ENCODE data around the gene GFI1.

The GFI1 gene

DNA sequence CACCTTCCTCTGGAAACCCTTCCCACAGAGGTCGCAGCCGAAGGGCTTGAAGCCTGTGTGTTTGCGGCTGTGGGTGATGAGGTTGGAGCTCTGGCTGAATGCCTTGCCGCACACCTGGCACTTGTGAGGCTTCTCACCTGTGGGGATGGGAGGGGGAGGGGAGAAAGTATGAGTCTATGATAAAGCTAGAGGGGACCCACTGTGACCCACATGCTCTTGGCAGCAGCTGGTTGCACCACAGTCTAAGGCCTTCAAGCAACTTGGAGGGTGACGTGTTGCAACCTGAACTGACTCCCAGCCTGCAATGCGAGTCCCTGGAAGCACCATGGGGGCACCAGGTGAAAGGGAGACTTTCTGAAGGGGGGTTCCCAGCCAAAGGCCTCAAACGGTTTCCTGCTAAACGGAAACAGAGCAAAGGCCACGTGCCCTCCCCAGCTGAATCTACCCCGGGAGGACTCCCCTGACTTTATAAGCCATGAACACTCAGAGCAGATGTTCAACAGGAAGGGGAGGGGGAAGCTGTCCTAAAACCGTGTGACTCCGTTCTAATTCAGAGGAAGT, 10.6 kb downstream of the GFI1 start:
- DNase-seq: no peak

DNA sequence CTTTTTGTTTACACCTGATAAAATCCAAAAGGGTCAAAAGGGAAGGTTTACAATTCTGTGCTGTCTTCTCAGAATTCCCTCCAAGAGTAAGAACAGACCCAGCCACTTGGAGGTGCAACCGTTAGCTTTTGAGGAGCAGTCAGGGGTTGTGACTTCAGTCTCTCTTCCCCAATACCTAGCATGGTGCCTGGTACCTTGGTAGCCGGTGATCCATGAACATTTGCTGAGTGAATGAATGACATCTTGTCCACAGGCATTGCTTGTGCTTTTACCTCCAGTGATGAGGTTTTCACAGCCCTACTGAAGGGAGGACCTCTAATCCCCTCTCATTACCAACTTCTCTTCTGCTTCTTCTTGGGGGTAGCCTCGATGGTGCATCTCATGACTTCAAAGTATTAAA, 11.7 kb downstream of the GFI1 start:
- DNase-seq: no peak
- intact Hi-C loops (cut with DNase I): no loop called here

More for the DNA sequence above, 10.6 kb downstream of the GFI1 start:
- intact Hi-C loops (cut with DNase I): no loop called here

DNA sequence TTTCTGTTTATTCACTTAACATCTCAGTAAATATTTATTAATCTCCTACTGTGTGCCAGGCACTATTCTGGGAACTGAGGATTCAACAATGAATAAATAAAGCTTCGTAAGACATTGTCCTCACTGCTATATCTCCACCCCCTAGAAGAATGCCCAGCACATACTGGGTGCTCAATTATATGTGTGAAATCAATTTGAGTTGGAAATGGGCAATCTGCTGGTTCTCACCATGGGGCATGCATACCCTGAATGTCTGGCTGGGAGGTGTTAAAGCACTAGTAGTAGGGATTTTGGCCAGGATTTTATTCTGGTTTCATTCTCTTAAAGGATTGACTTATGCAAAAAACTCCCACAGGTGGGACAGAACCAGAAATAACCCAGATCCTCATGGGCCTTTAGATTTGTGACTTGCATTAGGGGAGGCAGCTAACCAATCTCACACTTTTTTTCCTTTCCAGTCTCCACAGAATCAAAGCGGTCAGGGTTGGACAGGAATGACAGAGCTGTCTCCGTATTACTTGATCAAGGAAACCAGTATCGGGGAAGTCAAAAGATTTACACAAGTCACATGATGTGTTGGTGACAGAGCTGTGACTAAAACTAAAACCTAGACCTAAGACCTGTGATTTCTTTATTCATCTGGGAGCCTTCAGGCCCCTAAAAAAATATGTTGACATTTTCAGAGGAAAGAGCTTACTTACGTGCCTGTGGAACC, 12.8 kb downstream of the GFI1 start:
- intact Hi-C loops (cut with DNase I): no loop called here

DNA sequence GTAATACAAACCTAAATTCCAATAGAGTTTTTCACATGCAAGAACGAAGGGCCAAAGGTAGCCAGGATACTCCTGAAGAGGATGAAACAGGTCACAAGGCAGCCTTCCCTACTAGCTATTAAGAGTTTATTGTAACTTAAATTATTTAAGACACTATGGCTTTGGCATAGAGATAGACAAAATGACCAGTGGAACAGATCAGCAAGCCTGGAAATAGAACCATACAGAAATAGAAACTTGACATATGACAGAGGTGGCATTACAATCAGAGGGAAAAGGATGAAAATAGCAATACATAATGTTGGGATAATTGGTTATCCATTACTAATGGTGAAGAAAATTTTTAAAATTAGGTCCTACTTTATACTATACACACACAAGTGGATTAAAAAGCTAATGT, 16.5 kb downstream of the GFI1 start:
- DNase-seq: no peak
- intact Hi-C loops (cut with DNase I): no loop called here

More for the DNA sequence above, 12.8 kb downstream of the GFI1 start:
- DNase-seq: no peak

DNA sequence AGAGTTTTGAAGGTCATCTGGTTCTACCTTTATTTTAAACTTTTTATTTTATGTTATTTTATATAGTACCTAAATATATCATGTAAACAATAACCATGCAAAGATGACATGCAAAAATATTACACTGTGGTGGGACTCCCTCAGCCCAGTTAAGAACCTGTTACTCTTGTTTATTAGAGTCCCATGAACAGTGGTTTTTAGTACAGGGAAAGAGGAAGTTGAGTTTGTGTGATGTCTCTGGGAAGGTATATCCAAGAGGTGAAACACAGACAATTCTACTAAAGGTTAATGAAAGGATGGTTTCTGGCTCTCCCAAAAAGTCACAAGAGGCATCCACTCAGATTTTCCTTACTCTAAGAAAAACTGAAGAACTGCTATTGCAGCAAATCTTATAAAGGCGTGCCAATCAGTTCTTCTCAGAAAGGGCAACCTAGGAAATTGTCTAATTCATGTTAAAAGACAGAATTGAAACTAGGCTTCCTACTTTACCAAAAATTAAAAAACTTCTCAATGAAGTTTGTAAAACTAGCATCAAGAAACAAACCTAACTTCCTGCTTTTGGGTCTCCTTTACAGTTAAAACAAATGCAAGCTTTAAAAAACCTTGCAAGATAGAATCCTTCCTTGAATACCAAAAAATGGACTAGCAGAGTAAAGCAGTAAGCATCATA, 19.9 kb downstream of the GFI1 start:
- intact Hi-C loops (cut with DNase I): no loop called here

DNA sequence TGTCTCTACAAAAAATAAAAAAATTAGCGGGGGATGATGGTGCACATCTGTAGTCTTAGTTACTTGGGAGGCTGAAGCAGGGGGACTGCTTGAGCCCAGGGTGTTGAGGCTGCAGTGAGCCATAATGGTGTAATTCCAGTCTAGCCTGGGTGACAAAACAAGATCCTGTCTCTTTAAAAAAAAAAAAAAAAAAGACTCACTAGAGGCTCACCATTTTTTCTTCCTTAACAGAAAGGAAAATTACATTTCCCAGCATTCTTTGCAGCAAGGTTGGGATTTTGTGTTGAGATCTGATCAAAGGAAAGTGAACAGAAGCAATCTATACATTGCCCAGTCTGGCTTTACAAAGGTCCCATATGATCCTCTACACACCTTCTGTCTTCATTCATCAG, 21.5 kb downstream of the GFI1 start:
- intact Hi-C loops (cut with DNase I): no loop called here
- no peak for DNase-seq

More for the DNA sequence above, 19.9 kb downstream of the GFI1 start:
- DNase-seq: no peak

DNA sequence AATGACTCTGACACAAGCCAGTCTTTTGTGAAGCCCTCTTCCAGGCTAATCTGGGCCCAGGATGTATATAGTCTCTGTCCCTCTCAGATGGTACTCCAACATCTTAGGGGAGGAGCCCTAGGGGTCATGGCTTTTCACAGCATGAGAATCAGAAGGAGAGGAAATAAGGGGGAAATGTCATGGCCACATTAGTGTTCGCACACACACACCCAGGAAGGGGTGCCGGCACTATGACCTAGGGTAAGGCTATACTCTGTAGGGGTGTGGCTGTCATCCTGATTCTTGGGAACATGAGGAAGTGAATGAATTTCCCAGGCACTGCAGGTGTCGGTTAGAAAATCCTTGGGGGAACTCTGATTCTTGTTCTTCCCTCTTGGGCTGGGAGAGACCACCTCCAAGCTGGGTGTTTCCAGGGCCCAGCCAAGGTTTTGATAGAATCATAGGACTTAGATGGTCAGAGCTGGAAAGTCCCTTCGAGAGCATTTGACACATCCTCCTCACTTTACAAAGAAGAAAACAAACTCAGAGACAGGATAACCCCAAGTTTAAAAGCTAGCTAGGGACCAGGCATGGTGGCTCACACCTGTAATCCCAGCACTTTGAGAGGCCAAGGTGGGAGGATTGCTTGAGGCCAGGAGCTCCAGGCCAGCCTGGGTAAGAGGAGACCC, 22.0 kb downstream of the GFI1 start:
- no peak for DNase-seq
- intact Hi-C loops (cut with DNase I): no loop called here

DNA sequence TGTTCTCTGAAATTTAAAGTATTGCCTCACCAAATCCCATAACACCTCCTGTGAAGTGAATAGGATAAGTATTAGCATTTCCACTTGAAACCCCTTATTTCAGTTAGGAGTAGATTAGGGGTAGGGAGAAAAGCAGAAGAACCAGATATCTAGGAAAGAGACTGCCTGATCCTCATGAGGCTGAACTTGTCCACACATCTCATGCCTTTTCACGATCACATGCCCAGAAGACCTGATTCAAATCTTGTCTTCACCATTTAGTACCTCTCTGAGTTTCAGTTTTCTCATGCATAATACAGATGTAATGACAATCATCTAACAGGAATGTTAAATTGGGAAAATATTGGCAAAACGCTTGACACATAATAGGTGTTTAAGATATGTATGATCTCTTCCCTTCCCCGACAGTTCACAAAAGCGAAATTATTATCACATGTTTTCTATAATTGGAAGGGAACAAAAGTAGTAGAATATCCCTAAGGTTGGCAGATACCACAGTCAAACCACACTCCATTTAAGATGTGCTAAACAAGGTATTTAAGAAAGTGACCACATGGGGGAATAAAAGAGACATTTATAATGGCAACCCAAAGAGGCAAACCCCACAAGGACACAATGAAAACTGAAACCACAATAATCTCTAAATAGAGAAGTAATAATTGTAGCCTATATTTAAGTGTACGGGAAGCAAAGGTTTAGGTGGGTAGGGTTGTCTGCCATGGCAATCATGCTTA, 25.2 kb downstream of the GFI1 start:
- no peak for DNase-seq
- intact Hi-C loops (cut with DNase I): no loop called here

DNA sequence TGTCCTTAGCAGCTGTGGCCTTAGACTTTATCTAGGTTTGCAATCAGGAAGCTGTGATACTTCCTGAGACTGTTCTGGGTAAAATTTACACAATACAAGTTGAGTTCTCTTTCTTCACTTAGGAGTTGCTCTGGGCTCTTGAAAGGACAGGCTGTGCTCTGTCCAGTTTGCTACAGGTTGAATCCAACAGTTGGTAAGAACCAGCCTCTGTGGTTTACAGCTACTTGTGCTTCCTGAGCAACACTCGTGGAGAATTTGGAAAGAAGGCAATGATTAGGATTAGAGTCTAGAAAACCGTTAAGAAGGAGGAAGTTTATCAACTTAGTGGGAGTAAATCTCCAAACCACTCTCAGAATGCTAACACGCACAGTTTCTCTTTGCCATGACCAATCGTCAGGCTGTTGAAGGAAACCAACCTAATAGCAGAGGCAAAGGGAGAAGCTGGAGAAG, 26.8 kb downstream of the GFI1 start:
- no peak for DNase-seq
- intact Hi-C loops (cut with DNase I): no loop called here

DNA sequence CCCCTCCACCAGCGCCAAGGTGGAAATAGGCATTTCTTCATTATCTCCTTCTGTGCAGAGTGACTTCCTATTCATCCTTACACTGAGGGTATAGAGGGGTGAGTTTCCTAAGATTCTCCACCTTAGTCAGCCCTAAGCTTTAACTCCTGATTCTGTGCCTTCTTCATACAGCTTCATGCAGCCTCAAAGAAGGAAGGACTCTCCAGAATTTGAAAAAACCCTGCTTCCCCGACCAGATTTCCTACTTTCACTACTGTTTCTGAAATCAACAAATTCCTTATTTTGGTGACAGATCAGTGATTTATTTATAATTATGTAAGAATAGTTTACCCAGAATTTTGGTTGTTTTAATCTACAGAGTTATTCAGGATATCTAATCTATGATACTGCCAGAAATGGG, 28.6 kb downstream of the GFI1 start:
- intact Hi-C loops (cut with DNase I): no loop called here
- DNase-seq: no peak

DNA sequence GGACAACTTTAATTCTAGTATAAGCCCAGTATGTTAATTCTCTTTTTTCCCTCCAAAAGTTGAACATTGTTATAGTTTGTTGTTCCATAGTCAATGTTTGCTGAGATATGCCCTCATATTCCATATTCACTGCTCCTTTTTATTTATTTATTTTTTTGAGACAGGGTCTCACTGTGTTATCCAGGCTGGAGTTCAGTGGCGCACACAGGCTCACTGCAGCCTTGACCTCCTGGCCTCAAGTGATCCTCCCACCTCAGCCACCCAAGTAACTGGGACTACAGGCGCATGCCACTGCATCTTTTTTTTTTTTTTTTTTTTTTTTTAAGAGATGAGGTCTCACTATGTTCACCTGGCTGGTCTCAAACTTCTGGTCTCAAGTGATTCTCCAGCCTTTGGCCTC, 38.7 kb downstream of the GFI1 start:
- DNase-seq: no peak
- intact Hi-C loops (cut with DNase I): no loop called here

DNA sequence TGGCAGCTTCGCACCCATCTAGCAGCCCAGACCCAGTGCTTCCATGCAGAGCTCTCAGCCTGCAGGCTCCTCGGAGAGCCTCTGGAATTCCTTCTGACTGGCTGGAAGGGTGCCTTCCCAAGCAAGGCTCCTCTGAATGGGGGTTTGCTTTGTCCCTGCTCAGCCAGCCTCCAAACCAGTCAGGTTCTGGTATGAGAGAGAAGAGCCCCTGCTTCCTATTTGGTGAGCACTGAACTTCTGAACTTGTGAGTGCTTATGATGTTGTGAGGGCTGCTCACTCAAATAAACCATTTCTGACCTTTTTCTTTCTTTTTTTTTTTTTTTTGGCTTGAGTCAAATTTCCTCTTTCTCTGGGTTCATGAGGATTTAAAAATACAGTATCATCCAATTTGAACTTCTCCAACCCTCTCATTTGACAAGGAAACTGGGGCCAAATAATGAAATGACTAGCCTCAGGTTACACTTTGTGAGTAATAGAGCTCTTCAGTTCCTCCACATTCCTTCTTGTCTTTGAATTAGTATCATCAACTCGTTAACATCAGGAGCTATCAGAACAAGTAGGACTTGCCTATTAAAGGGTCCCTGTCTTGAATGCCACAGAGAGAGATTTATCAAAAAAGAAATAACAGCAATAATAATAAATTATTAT, 39.6 kb downstream of the GFI1 start:
- no peak for DNase-seq

DNA sequence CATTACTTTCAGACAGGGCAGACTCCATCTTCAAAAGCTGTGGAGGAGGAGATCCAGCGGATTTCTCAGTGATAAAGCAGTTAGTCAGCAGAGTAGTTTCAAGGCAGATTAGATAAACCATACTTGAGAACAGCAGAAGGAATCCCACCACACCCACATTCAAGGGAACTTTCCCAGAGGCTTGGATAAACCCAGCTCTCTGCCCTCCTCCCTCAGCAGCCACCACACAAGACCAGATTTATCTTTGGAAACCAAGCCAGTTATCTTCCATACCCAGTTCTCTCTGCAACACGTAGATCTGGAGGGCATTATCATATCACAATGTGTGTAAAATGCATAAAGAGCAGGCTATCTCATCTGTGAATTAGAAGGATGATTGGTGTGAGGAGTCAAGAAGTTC, 40.2 kb downstream of the GFI1 start:
- DNase-seq: no peak
- intact Hi-C loops (cut with DNase I): no loop called here

More for the DNA sequence above, 39.6 kb downstream of the GFI1 start:
- intact Hi-C loops (cut with DNase I): no loop called here

DNA sequence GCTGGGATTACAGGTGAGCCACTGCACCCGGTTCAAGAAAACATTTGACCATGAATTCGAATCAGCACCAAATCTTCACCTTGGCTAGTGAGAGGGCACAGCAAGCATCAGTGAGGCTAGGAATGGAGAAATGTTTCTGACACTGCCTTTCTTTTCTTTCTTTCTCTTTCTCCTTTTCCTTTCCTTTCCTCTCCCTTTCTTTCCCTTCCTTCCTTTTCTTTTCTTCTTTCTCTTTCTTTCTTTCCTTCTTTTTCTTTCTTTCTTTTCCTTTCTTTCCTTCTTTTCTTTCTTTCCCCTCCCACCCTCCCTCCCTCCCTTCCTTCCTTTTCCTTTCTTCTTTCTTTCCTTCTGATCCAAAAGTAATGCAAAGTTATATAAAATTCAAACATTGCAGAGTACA, 40.9 kb downstream of the GFI1 start:
- DNase-seq: no peak
- intact Hi-C loops (cut with DNase I): no loop called here

DNA sequence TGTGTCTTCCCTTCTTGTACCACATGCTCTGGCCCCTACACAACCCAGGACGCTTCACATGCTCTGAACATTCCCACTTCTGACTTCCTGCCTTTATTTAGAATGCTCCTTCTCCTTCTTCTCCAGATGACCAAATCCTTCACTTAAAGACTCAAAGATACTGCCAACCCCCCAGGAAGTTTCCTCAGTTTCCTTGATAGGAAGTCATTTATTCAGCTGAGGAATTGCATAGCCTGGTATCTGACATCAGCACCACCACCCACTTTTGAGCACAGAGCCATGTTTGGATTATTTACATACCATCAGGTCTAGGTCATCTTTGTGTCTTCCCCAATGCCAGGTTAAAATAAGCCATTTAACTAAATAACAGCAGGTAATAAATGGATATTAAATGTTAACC, 42.4 kb downstream of the GFI1 start:
- no peak for DNase-seq
- intact Hi-C loops (cut with DNase I): no loop called here

DNA sequence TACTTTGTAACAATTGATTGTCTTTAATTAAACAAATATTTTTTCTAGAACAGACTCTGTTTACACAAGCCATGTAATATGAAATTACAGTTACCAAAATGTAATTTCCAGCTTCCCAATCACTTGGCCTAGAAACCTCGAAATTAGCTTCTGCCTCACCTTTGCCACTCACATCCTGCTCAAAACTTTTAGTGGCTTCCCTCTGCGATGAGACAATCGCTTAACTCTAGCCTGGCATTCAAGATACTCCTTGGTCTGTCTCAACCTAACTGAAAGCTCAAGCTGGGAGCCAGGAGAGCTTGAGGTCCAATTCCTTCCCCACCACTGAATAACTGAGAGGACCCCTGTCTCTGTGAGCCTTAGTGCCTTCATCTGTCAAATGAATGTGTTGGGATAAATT, 42.8 kb downstream of the GFI1 start:
- intact Hi-C loops (cut with DNase I): no loop called here
- DNase-seq: no peak

DNA sequence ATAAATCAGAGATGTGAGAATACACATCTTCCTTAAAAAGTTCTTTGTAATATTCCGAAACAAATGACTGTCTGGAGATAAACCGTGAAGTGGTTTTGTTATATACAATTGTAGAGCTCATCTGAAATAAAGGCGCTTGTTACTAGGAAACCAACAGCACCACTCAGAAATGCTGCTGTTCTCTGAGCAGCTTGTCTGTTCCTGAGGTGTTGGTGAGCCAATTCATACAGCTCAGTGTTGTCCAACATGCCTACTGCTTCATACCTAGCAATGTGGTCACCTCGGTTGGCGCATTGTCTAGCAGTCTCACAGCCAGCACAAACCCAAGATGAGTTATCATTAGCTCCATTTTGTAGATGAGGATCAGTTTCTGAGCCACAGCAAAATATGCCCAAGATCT, 44.4 kb downstream of the GFI1 start:
- DNase-seq: no peak
- intact Hi-C loops (cut with DNase I): no loop called here

DNA sequence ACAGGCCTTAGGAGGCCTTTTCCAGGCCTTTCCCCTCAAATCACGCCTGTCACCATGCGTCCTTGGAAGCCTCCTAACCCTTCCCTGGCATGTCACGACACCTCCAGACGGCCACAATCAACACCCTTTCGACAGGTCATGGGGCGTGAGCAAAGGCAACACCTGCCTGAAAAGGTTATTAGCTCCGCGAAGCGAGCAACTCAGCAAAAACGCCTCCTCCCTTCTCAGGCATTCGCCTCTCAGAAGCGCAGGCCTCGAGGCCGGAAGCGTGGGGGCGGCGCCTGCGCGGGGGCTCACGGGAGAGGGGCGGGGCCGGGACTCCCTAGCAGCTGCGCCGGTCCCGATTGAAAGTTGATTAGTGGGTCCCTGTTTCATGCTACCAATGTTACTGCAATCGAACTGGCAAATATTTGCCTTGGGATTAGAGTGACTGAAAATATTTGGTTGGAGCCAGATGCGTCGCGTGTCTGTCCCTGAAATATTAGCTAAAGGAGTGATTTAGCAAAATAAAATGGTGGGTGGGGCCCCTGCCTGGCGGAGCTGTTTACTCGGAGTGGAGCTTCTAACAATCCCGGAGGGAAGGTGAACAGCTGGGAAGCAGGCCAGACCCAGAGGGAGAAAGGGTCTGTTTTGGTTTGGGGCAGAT, 44.9 kb downstream of the GFI1 start:
- peak in 29 of 42 donors; percentile 2 to 73 (median 33) for DNase-seq
- intact Hi-C loops (cut with DNase I): no loop called here

DNA sequence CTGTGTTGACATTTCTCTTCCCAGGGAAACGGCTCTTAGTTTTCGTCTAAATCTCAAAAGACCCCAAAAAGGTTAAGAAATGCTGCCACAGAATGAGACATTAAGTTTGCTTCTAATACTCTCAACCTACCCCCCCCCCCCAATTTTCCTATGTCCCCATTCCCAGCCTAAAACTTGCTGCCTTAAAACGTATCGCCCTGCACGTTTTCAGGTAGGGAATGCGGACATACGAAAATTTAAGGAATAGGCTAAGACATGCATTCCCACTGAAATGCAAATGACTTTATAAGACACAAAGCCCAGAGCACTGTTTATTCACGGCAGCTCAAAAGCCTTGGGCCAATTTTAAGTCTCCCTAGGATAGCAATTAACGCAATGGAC, 45.4 kb downstream of the GFI1 start:
- DNase-seq: no peak
- intact Hi-C loops (cut with DNase I): no loop called here
